Cortex of kidney (tissue), 1 donor: Measurements from ENCODE around the gene TLCD3B.

Experiments
- DNase-seq: peaks from one replicate; lab custom pipeline; 2025; lab: John Stamatoyannopoulos, UW

The TLCD3B gene

DNA sequence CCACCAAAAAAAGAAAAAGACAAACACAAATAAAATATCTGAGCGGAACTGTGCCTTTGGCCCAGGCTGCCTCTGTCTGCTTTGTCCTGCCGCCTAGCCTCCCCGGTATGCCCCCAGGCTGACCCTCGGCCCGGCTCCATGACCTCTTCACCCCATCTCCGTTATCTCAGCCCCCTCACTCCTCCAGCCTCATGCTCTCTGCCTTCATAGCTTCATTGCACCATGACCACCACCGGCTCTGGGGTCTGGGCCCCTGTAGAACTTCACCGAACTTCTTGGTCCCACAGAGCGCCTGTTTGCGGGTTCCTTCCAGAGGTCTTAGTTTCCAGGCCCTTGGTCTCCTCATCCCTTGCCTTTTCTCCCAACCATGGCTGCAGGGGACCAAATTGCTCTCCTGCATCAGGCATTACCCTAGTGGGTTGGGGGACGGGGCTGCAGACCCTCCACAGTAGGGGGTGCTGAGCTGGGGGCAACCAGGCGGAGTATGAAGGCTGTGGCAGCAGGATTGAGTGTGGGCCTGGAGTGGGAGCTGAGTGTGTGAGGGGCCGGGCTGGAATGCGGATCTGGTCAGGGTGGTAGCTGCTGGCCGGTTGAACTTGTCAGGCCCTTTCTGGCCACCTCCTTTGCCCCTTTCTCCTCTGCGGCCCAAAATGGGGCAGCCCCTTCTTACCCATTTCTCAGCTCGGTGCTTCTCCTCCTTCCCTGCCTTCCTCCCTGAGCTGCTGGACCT, 42.6 kb downstream of the TLCD3B start:
- DNase-seq, result no peak

DNA sequence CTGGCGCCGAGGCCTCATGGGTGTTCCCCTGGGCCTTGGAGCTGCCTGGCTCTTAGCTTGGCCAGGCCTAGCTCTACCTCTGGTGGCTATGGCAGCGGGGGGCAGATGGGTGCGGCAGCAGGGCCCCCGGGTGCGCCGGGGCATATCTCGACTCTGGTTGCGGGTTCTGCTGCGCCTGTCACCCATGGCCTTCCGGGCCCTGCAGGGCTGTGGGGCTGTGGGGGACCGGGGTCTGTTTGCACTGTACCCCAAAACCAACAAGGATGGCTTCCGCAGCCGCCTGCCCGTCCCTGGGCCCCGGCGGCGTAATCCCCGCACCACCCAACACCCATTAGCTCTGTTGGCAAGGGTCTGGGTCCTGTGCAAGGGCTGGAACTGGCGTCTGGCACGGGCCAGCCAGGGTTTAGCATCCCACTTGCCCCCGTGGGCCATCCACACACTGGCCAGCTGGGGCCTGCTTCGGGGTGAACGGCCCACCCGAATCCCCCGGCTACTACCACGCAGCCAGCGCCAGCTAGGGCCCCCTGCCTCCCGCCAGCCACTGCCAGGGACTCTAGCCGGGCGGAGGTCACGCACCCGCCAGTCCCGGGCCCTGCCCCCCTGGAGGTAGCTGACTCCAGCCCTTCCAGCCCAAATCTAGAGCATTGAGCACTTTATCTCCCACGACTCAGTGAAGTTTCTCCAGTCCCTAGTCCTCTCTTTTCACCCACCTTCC, 43.5 kb downstream of the TLCD3B start:
- DNase-seq, result no peak

DNA sequence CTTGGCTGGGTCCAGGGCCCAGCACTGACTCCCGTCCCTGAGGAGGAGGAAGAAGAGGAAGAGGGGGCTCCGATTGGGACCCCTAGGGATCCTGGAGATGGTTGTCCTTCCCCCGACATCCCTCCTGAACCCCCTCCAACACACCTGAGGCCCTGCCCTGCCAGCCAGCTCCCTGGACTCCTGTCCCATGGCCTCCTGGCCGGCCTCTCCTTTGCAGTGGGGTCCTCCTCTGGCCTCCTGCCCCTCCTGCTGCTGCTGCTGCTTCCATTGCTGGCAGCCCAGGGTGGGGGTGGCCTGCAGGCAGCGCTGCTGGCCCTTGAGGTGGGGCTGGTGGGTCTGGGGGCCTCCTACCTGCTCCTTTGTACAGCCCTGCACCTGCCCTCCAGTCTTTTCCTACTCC, 44.1 kb downstream of the TLCD3B start:
- no peak for DNase-seq

DNA sequence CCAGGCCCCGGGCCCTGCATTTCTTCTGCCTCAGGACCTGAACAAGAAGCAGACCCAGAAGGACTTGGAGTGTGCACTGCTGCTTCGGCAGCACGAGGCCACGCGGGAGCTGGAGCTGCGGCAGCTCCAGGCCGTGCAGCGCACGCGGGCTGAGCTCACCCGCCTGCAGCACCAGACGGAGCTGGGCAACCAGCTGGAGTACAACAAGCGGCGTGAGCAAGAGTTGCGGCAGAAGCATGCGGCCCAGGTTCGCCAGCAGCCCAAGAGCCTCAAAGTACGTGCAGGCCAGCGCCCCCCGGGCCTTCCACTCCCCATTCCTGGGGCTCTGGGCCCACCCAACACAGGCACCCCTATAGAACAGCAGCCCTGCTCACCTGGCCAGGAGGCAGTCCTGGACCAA, 44.8 kb downstream of the TLCD3B start:
- DNase-seq, result no peak

DNA sequence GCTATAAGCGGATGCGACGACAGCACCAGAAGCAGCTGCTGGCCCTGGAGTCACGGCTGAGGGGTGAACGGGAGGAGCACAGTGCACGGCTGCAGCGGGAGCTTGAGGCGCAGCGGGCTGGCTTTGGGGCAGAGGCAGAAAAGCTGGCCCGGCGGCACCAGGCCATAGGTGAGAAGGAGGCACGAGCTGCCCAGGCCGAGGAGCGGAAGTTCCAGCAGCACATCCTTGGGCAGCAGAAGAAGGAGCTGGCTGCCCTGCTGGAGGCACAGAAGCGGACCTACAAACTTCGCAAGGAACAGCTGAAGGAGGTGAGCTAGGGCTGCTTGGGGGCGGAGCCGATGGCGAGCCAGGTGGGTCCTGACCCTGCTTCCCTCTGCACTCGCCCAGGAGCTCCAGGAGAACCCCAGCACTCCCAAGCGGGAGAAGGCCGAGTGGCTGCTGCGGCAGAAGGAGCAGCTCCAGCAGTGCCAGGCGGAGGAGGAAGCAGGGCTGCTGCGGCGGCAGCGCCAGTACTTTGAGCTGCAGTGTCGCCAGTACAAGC, 45.7 kb downstream of the TLCD3B start:
- no peak for DNase-seq

DNA sequence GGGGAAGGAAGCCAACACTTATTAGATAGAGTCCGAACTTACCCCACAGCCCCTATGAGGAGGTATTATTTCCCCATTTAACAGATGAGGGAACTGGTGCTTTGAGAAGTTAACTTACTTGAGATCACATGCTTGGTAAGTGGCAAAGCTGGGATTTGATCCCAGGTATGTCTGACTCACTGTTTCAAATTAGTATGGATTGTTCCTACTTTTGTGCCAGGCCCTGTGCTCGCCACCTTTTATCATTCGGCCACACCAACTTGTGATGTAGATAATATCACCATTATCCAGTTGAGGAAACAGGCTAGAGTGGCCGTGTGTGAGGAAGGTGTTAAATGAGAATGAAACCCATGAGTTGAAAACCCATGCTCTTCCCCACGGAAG, 46.3 kb downstream of the TLCD3B start:
- no peak for DNase-seq

DNA sequence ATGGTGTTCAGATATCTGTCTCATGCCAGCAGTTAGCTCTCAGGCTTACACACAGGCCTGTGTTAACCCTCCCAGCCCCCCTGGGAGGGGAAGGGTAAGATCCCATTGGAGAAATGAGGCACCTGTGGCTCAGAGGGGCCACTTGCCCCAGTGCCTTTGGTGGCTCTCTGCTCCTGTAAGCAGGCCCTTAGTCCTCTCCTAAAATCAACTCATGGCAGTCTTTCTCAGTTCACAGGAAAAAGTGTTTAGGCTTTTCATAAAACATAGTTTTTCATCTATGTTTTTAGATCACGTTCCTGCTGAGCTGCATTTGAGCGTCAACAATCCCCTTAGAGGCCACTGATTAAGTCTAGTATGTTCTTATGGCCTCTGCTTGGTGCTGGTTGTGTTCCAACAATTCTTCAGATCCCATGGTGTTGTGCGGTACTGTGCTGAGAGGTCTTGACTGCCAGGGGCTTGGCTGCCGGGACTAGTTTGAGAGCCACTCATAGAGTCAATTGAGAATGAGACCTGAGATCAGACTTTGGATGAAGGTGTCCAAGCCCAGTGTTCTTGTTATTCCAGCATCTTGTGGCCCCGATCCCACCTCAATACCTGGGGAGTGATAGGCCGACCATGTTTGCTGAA, 46.8 kb downstream of the TLCD3B start:
- DNase-seq, result no peak

DNA sequence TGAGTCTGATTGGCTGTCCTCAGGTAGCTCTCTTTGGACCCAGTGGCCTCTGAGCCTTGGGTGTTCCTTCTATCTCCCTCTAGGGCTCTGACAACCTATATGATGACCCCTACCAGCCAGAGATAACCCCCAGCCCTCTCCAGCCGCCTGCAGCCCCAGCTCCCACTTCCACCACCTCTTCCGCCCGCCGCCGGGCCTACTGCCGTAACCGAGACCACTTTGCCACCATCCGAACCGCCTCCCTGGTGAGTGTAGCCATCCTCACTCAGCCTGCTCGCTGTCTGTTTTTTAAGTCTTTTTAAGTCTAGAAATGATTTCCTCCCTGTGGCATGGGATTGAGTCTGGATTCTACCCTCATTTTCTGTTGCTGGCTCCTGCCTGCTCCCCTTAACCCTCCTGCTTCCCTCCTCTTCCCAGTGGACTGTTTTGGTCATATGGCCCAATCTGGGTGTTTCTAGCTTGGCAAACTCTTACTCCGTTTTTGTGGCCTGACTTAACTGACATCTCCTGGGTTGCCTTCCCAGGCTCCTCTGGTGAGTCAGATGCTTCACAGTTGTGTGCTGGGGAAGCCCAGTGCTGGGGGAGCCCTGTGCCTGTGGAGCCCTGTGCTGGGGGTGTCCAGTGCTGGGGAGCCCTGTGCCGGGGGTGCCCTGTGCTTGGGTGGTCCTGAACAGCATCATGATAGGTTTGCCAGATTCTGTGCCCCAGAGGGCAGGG, 47.5 kb downstream of the TLCD3B start:
- no peak for DNase-seq

DNA sequence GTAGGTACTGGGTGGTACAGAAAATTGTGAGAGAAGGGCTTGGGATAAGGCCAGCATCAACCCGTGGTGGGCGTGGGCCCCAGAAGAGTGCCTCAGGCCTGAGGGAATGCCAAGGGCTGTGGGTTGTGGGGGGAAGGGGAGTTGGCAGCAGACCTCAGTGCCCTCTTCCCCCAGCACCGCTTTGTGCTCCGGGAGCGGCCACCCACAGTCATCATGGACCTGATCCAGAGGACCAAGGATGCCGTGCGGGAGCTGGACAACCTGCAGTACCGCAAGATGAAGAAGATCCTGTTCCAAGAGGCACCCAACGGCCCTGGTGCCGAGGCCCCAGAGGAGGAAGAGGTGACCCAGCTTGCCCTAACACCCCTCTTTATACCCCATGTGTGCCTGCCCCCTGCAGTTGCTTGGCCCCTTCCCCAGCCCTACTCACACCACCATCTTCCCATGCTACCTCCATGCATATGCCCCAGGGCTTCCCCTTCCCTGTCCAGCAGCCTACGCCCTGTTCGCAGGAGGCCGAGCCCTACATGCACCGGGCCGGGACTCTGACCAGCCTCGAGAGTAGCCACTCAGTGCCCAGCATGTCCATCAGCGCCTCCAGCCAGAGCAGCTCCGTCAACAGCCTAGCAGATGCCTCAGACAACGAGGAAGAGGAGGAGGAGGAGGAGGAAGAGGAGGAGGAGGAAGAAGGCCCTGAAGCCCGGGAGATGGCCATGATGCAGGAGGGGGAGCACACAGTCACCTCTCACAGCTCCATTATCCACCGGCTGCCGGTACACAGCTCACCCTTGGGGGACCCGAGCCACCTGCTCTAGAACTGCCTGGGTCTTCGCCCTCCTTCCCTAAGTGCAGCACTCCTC, 48.3 kb downstream of the TLCD3B start:
- no peak for DNase-seq

DNA sequence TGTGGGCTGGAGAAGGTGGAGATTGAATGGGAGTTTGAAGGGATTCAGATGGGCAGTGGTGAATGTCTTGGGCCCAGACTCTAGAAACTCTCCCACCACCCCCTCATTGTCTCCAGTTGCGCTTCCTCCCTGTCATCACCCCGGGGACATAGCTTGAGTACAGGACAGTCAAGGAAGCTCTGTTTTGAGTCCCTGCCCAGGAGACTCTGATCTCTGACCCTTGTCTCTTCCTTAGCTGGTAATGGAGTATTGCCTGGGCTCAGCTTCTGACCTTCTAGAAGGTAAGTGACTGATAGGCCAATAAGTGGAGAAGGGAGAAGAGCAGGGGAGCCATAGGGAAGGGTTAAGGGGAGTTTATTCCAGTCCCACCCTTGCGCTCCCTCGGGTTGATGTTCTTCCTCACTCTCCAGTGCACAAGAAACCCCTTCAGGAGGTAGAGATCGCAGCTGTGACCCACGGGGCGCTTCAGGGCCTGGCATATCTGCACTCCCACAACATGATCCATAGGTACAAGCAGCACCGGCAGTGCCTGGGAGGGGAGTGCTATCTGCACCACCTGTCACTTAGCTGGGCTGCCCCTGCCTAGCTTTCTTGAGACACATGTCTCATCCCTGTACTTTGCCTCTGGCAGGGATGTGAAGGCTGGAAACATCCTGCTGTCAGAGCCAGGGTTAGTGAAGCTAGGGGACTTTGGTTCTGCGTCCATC, 52.4 kb downstream of the TLCD3B start:
- no peak for DNase-seq

DNA sequence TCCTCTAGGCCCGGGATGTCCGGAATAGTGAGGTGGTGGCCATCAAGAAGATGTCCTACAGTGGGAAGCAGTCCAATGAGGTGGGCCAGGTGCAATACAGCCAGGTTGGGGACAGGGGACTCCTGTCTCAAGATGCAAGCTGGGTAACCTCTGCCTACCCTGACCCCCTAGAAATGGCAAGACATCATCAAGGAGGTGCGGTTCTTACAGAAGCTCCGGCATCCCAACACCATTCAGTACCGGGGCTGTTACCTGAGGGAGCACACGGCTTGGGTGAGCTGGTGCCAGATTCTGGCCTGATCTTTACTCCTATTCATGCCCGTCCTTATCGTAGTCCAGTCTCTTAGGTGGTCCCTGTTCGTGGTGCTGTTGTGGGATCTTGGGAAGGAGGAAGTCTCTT, 53.0 kb downstream of the TLCD3B start:
- DNase-seq, result no peak

DNA sequence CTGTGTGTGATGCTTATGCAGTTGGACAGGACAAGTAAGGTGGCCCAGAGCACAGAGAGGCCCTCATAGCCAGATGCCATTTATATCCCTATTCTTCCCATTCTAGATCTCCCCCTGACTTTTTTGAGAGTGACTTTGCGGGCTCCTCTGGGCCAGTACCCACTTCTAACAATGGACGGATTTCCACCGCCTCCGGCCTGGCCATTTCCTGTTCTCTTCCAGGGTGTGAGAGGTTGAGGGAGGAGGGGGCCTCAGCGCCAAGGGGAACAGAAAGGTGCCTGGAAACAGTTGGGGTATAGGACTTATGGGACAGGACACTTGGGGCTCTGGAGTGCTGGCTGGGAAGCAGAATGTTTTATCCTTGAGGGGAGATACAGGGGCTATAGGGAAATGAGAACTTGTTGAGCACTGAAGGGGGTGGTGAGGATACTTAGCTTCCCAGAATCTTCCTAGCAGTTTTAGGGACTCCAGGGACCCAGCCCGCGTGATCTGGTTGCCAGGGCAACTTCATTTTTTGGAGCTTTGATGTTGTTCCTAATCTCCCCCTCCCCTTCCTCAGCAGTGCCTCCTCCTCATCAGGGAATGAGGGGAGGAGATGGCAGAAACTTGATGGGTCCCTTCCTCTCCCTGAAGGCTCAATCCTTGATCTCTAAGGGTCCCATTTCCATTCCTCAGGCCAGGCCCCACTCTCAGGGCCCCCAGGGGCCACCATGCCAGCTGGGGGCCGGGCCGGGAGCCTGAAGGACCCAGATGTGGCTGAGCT, 53.8 kb downstream of the TLCD3B start:
- DNase-seq, result no peak

DNA sequence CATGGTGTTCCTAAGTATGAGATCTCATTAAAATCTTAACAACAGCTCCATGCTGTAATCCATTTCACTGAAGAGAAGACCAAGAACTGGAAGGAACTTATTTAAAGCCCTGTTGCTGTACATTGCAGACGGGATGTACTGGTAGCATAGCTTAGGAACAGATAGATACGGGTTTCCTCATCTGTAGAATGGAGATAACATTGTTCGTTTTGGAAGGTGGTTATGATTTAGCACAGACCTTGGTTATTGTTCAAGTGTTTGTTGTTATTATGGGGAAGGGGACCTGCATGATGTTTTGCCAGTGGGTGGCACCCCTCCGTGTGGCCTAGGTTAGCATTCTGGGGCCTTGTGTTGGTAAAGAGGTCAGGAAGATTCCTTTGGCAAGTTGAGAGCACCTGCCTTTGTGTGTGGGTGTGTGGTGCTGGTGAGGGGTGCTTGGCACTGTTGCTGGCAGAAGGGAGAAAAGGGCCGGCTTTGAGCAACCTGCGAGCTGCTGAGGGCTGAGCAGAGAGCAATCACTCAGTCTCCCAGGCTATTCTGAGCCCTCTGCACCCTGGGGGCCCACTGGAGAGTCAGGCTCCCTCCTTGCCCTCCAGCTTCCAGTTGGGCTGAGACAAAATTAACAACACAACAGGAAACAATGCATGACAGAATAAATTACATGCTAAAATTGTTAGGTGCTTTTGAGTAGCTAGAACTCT, 55.1 kb downstream of the TLCD3B start:
- DNase-seq, result no peak

DNA sequence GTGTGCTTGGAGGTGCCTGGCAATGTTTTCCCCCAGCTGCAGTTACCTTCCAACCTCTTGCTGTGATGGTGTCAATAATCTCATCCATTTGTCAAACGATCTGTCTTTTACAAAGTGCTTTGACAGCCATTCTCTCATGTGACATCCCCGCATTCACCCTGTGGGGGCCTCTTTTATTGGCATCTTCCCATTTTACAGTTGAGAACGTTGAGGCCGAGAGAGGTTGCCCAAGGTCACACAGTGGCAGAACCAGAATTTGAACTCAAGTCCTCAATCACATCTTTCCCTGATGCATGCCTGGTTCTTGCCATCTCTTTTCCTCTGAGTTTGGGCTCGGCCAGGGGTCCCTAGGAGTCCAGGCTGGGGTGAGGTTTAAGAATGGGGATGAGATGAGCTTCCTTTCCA, 55.9 kb downstream of the TLCD3B start:
- no peak for DNase-seq
